Measurements from ENCODE around the gene SLC51A. TPM values are rescaled to one million over a fixed set of nuclear protein-coding genes. Genes with fewer than 3 reads are reported as not detected.
"Not testable (repeated sequence)": the region's sequence is repeated elsewhere in the genome, so short reads cannot be mapped to it uniquely, and the experiment has no call there.

SLC51A gene
- total RNA-seq, 1 experiment from 2014 or later, result not detected

DNA sequence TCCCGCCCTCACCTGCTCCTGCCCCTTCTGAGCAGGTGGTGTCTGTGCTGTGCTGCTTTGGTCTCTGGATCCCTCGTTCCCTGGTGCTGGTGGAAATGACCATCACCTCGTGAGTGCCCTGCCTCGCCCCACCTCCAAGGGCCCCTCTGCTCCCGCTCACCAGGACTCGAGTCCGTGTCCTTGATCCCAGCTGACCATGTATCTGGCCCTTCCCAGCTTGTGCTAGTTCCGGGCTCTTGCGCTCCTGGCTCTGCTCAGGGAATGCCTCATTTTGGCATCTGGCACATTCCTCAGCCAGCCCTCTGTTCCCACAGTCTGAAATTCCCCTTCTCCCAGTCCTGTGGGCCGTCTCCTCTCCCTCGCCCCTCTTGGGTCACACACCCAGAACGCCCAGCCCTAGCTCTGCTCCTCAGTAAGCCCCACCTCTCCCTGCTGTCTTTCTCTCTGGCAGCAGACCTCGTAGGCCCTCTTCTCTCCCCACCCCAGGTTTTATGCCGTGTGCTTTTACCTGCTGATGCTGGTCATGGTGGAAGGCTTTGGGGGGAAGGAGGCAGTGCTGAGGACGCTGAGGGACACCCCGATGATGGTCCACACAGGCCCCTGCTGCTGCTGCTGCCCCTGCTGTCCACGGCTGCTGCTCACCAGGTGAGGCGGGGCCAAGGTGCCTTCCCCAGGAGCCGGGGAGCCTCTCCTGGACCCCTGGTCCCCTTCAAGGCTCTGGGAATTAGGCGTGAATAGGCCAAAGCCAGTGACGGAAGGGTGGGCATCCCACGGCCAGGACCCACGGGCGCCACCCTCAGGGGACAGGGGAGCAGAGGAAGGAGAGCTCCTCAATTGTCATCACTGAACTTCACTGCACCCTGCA is 11.5 kb downstream of the SLC51A start:
- in situ Hi-C loops (cut with HindIII; ENCODE audit: low pct_unique_long_range_greater_than_20kb, low sequenced_read_pairs), result no loop called here
- no peak for DNase-seq (ENCODE audit: low read depth)

DNA sequence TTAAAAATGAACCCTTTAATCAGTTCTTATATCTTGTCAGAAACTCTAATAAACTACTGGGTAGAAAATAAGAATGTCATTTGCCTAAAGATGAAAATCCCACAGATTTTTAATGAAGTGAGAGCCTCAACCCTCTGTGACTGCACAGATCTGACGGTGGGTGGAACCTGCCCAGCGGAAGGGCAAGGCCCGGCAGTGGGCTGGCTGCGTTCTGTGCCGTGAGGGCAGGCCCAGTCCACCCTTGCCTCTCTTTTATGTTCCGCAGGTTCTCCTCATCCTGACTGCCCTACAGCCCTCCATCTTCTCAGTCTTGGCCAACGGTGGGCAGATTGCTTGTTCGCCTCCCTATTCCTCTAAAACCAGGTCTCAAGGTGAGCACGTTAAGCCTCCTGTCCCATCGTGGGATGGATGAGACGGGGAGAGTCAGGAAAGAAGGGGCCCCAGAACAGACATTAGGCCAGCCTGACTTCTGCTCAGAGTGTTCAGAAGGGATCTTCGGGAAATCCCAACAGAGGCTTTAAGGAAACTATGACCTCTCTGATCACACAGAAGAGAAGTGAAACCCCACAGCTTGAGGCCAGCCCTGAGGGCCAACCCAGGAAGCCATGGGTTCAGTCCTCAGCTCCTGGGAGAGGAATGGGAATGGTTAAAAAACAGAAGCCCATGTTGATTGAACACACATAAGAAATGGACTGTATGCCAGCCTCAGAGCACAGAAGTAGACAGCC is 16.0 kb downstream of the SLC51A start:
- in situ Hi-C loops (cut with HindIII; ENCODE audit: low pct_unique_long_range_greater_than_20kb, low sequenced_read_pairs), result no loop called here
- DNase-seq (ENCODE audit: low read depth), result no peak

DNA sequence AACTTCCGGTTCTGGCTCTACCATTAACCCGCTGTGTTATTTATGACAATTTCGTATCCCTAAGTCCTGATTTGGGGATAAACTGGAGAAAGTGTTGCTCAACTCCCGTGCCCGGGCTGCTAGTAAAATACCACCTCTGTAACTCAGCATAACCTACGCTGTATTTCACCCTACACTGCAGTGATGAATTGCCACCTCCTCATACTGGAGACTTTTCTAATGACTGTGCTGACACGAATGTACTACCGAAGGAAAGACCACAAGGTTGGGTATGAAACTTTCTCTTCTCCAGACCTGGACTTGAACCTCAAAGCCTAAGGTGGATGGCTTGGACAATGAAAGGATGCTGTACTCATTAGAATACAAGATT is 16.5 kb downstream of the SLC51A start:
- DNase-seq (ENCODE audit: low read depth), result no peak
- in situ Hi-C loops (cut with HindIII; ENCODE audit: low pct_unique_long_range_greater_than_20kb, low sequenced_read_pairs), result no loop called here

DNA sequence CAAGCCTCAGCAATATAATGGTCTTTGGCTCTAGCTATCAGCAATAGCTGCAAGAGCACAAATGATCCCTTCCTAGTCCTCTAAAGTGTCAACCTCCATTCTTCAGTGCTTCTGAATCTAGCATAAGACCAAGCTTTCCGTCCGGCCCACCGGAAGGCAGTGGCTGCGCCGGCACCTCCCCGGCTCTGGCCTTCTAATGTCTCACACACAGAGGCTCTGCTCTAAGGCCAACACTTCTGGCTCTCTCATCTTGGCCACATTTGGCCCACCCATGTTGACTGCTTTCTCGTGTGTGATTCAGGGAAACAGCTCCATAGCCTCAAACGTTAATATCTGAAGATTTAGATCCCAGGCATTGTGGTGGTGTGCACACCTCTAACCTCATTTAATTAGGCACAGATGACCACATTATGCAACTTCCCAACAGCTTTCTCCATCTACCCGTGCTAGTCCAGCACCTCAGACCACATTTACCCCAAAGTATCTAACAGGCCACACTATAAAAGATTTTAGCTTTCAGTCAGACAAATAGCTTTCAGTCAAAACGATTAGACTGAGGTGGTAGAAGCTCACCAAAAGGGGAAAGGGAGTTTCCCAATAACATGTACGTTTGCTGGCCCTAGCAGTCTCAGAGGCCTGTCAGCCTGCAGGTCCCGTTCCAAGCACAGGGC is 19.3 kb downstream of the SLC51A start:
- DNase-seq (ENCODE audit: low read depth), result no peak
- in situ Hi-C loops (cut with HindIII; ENCODE audit: low pct_unique_long_range_greater_than_20kb, low sequenced_read_pairs), result no loop called here

DNA sequence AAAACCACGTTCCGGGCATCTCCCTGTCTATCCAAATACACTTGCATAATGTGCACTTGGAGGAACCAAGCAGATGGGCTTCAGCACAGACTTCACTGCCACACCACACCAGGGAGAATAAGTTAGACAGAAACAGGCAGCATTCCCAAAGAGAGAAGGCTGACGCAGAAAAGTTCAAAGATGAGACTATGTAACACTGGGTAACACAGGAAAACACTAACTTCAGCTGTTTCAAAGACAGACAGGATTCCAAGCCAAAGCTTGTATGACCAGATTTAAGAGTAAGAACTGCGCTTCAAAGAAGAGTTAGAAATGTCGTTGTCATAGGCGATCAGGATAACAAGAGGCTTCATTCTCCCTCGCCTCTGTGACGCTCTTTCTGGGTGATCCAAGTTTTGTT is 19.9 kb downstream of the SLC51A start:
- in situ Hi-C loops (cut with HindIII; ENCODE audit: low pct_unique_long_range_greater_than_20kb, low sequenced_read_pairs), result no loop called here
- no peak for DNase-seq (ENCODE audit: low read depth)

DNA sequence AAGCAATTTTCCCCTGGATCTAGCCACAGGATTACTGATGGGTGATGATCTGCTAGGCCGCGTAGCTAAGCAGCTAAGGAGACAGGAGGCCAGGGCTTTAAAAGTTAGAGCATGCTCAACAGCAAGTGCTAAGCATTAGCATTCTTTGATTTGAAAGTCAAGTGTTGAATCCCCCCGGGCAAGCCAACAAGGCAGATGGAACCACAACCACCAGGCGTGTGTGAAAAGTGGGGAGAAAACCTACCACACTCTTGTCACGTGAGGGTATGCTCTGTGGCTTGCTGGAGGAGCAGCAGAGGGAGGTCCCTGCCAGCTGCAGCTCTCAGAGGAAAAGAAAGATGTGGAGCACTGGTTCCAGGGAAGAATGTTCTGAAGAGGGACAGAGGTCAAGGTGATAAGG is 20.9 kb downstream of the SLC51A start:
- DNase-seq (ENCODE audit: low read depth), result no peak
- in situ Hi-C loops (cut with HindIII; ENCODE audit: low pct_unique_long_range_greater_than_20kb, low sequenced_read_pairs), result no loop called here

DNA sequence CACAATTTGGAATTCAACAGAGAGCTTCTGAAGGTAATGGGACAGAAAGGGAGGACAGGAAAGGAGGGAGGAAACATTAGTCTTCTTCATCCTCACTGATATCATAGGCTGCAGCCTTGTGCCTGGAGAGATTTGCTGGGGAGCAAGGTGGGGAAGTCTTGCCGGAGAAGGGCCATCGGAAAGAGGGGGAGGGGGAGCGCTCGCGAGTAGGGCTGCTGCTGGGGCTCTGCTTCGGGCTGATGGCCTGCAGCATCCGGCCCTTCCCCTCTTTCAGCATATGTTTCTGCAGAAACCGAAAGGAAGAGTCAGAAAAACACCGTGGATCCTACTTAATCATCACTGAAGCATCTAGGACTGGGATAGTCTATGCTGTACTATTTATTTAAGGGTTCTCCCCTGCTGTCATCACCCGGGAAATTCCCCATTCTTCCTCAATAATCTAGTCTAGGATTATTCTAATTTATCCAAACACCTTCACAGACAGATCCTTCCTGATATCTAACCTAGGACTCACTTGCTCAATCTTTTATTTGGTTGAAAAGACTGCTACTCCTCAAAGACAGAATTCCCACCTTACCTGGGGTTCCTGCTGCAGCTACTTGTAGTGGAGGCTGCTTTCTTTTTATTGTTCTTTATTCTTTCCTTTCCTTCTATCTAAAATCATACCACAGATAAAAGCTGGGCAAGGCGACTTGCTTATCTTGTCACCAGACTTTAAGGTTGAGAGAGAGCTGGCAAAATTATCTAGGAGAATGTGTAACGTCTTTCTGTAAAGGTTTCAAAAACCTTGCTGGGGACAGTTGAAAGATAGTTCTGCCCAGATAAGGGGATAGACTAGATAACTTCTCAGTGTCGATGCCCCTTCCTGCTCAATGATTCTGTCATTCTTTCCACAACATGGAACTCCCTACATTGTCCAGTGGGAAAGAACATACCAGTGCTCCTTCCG is 22.6 kb downstream of the SLC51A start:
- in situ Hi-C loops (cut with HindIII; ENCODE audit: low pct_unique_long_range_greater_than_20kb, low sequenced_read_pairs), result no loop called here
- no peak for DNase-seq (ENCODE audit: low read depth)

DNA sequence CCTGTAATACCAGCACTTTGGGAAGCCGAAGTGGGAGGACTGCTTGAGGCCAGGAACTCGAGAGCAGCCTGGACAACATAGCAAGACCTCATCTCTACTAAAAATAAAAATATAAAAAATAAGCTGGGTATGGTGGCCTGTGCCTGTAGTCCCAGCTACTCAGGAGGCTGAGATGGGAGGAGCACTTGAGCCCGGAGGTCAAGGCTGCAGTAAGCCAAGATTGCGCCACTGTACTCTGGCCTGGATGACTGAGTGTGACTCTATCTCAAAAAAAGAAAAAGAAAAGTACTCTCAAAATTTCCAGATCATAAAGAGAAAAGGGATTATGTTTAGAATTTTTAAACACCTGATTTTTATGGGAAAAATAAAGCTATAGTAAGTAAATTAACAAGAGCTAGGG is 24.1 kb downstream of the SLC51A start:
- in situ Hi-C loops (cut with HindIII; ENCODE audit: low pct_unique_long_range_greater_than_20kb, low sequenced_read_pairs), result no loop called here
- no peak for DNase-seq (ENCODE audit: low read depth)

DNA sequence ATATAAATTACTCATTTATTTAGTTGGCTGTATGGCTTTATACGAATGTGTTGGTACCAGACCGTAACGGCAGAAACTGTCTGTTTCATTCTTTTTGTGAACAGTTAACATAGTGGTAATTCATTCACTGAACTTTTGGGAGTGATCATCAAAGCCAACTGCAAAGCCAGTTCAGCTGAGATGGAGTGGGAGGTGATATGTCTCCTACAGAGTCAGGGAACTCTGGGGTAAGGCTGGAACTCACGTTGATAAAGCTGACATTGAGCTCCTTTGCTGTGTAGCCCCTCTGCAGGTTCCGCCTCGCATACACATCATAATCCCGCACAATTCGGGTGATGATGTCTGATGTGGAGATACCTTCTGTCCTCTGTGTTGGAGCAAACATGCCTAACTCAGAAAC is 25.4 kb downstream of the SLC51A start:
- DNase-seq (ENCODE audit: low read depth), result no peak
- in situ Hi-C loops (cut with HindIII; ENCODE audit: low pct_unique_long_range_greater_than_20kb, low sequenced_read_pairs), result no loop called here

DNA sequence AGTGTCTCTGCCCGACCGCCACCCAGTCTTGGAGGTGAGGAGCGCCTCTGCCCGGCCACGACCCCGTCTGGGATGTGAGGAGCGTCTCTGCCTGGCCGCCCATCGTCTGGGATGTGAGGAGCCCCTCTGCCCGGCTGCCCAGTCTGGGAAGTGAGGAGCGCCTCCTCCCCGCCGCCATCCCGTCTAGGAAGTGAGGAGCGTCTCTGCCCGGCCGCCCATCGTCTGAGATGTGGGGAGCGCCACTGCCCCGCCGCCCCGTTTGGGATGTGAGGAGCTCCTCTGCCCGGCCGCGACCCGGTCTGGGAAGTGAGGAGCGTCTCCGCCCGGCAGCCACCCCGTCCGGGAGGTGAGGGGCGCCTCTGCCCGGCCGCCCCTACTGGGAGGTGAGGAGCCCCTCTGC is 27.8 kb downstream of the SLC51A start:
- DNase-seq (ENCODE audit: low read depth); in situ Hi-C loops (cut with HindIII; ENCODE audit: low pct_unique_long_range_greater_than_20kb, low sequenced_read_pairs): not testable (repeated sequence)

DNA sequence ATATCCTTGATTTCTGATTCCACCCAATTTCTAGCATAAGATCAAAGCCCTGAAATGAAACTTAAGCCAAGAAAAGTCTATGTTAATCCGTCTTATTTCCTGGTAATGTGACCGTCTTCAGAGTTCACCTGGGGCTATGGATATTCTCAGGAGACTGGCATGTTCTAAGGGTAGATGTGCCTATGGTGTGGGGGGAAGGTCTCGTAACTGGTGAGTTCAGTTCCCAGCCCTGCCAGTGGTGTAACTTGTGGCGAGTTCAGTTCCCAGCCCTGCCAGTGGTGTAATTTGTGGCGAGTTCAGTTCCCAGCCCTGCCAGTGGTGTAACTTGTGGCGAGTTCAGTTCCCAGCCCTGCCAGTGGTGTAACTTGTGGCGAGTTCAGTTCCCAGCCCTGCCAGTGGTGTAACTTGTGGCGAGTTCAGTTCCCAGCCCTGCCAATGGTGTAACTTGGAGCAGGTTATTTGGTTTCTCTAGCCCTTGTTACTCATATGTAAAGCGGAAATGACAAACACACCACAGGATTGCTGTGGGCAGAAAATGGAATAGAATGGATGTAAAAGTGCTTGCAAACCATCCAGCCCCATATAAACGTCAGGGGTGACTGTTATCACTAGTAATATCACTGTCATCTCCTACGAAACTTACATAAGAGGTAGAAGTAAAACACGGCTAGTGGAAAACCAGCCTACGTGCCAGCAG is 30.4 kb downstream of the SLC51A start:
- in situ Hi-C loops (cut with HindIII; ENCODE audit: low pct_unique_long_range_greater_than_20kb, low sequenced_read_pairs), result no loop called here
- no peak for DNase-seq (ENCODE audit: low read depth)

DNA sequence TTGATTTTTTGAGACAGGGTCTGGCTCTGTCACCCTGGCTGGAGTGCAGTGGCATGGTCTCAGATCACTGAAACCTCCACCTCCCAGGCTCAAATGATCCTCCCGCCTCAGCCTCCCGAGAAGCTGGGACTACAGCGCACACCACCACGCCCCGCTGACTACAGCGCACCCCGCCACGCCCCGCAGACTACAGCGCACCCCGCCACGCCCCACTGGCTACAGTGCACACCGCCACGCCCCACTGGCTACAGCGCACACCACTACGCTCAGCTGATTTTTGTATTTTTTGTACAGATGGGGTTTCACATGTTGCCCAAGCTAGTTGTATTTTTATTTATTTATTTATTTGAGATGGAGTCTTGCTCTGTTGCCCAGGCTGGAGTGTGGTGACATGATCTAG is 35.6 kb downstream of the SLC51A start:
- no peak for DNase-seq (ENCODE audit: low read depth)
- in situ Hi-C loops (cut with HindIII; ENCODE audit: low pct_unique_long_range_greater_than_20kb, low sequenced_read_pairs), result no loop called here

DNA sequence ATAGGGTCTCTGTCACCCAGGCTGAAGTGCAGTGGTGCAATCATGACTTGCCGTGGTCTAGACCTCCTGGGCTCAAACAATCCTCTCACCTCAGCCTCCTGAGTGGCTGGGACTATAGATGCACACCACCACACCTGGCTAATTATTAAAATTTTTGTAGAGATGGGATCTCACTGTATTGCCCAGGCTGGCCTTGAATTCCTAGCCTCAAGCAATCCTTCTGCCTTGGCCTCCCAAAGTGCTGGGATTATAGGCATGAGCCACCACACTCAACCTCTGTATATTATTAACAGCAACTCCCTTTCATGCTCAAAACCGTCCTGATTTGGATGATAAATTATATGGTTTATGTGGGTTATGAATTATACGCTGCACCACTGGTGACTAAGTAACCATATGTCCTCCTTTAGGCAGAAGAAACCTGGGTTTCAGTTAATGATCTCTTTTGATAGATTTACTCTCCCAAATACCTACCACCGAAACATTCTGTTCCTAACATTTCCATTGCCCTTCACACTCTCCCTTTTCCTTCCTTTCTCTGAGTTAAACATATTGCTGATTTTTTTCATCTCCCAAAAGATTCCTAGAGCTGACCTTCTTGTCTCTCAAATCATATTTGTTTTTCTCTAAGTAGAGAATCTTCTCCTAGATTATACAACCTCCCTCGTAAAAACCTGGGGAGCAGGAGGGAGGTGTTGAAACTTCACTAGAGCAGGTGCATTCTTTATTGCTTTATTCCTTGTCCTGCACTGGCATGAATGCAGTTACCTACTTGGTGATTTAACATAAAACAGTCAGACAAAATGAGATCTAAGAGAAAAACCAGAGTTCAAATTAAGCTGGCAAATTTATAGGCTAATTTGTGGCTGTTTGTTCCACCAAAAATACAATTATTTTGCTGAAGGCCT is 38.3 kb downstream of the SLC51A start:
- in situ Hi-C loops (cut with HindIII; ENCODE audit: low pct_unique_long_range_greater_than_20kb, low sequenced_read_pairs), result no loop called here
- DNase-seq (ENCODE audit: low read depth), result no peak

DNA sequence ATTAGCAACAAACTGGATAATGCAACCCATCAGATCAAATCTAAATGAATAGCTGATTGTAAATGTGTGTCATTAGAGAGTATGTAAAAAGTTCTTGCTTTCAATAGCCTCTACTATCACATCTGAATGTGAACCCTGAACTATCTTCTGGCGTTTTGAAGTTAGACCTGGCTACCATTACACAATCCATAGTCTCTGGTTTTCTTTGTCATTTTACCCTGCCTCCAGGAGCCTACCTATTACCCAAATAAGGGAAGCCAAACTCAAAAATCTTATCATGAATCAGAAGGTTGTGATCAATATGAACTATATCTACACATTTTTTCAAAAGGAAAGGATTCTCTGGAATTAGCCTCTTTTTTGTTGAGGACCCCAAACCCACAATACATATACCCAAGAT is 39.4 kb downstream of the SLC51A start:
- DNase-seq (ENCODE audit: low read depth), result no peak
- in situ Hi-C loops (cut with HindIII; ENCODE audit: low pct_unique_long_range_greater_than_20kb, low sequenced_read_pairs), result no loop called here

DNA sequence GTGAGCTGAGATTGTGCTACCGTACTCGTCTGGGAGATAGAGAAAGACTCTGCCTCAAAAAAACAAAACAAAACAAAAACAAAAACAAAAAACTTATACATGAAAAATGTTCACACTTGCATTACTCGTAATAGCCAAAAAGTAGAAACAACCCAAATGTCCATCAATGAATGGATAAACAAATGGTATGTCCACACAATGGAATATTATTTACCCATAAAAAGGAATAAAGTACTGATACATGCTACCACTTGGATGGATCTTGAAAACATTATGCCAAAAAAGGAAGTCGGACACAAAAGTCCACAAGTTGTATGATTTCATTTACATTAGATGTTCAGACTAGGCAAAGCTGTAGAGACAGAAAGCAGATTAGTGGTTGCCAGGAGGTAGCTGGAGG is 44.5 kb downstream of the SLC51A start:
- DNase-seq (ENCODE audit: low read depth), result no peak
- in situ Hi-C loops (cut with HindIII; ENCODE audit: low pct_unique_long_range_greater_than_20kb, low sequenced_read_pairs), result no loop called here

DNA sequence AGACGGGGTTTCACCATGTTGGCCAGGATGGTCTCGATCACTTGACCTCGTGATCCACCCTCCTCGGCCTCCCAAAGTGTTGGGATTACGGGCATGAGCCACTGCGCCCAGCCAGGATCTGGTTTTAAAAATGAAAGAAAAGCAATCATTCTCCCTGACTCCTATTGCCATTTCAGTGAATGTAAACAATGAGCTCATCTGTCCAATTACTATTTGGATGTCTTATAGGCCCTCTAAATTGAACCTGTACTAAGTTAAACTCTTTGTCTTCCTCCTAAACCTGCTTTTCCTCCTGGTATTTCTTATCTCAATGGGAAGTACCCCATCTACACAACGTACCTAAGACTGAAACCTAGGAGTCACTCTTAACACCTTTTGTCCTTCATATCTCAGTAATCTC is 47.5 kb downstream of the SLC51A start:
- DNase-seq (ENCODE audit: low read depth), result no peak
- in situ Hi-C loops (cut with HindIII; ENCODE audit: low pct_unique_long_range_greater_than_20kb, low sequenced_read_pairs), result no loop called here
